Fibroblast of skin of abdomen (primary cell): Measurements from ENCODE around the gene CATSPER2.
"Not testable (repeated sequence)": the region's sequence is repeated elsewhere in the genome, so short reads cannot be mapped to it uniquely, and the experiment has no call there.

ENCODE experiments used
- DNase-seq: peaks from one replicate; pipeline ENCODE4 v3.0.0-alpha.2; 2013

CATSPER2 gene

GRCh38 chr15:43593328-43594190 is 55.1 kb downstream of the CATSPER2 start, which contains the start of gene CKMT1B:
Gene CKMT1B (plus strand): TSS chr15:43594027. CDS start chr15:43594219, 192 bp downstream.
- DNase-seq = not testable (repeated sequence)

DNA sequence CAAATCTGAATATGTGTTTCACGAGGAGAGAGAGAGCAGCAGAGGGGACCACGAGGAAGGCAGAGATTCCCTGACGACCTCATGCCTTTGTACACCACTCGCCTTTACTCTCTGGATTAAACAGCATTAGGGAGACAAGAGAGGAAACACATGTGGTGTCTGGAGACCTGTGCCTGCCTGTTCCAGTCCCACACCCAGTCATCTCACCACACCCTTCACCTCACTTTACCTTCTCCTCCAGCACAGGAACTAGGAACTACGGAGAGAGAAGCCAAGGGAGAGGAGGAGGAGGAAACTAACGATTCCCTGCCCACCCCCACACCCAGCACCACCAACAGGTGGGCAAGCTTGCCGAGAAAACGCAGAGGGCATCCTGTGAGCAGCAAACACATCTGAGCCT is 55.8 kb downstream of the CATSPER2 start:
- DNase-seq = not testable (repeated sequence)

DNA sequence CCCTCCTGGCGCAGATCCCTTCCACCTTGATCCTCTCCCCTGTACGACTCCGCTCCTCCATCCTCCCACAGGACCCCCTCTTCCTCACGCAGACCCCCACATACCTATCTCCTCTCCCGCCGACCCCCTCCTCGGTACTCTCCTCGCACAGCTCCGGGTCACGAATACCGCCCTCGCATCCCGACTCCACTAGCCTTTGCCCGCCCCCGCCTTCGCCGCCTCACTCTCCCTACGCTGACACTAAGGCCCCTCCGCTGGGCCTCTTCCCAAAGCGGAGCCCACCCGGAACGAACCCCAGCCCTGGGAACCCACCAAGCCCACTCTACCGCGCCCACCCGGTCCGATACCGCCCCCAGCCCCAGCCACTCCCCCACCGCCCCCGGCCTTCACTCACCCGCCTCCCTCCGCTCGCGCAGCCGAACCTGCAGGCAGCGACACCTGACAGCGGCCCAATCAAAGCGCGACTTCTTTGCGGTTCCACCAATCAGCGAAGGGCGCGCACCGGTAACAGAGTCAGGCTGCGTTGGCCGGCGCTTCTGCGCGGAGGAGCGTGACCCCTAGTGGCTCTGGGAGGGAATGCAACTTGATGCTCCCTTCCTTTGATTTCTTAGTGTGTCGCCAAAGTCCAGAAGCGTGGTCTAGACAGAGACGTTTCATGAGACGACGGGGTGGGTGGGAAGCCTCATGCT is 58.7 kb downstream of the CATSPER2 start, which contains the start of gene PPIP5K1:
TSS of gene PPIP5K1 (minus strand) at position 431 of the 689 bp plus-strand sequence. CDS start 5,704 bp downstream, outside the sequence.
- not testable (repeated sequence) for DNase-seq
